GM23338 (cell line): ENCODE measurements around the gene GCK.

Experiments
- EZH2 ChIP-seq: fragments of 200-600 bp; sonication (generic); IDR thresholded peaks from one replicate; pipeline ENCODE4 v1.8.0; 2017; ENCODE audit warnings: antibody characterized with exemption, mild to moderate bottlenecking, low read depth; ENCODE audit not compliant: unreplicated experiment
- EZH2phosphoT487 ChIP-seq: fragments of 200-600 bp; sonication (generic); IDR thresholded peaks from one replicate; pipeline ENCODE4 v1.8.1; 2018; ENCODE audit warnings: antibody characterized with exemption; ENCODE audit not compliant: unreplicated experiment
- ZNF462 ChIP-seq: fragments of 250-450 bp; sonication (Bioruptor Pico); IDR thresholded peaks from 2 replicates; pipeline ENCODE4 v1.5.0; 2020; ENCODE audit warnings: mild to moderate bottlenecking, moderate library complexity
- TF ChIP-seq, protein P1 (sequence below), 2 experiments: fragments of 200-600 bp in 1 of 2; sonication (generic) in 1 of 2; conservative IDR thresholded peaks; 2 replicates each; pipeline versions ENCODE4 v1.5.1 to v1.6.1; 2016 to 2017; ENCODE audit warnings: antibody characterized with exemption in 2 of 2, low read depth in 2 of 2, mild to moderate bottlenecking in 2 of 2, moderate library complexity in 1 of 2
- TF ChIP-seq, protein P2 (sequence below): IDR thresholded peaks from one replicate; pipeline ENCODE4 v1.6.1; 2018; ENCODE audit warnings: antibody characterized with exemption; ENCODE audit not compliant: unreplicated experiment
- TF ChIP-seq, protein P3 (sequence below): IDR thresholded peaks from 2 replicates; pipeline ENCODE4 v1.6.1; 2016; ENCODE audit warnings: antibody characterized with exemption

DNA sequence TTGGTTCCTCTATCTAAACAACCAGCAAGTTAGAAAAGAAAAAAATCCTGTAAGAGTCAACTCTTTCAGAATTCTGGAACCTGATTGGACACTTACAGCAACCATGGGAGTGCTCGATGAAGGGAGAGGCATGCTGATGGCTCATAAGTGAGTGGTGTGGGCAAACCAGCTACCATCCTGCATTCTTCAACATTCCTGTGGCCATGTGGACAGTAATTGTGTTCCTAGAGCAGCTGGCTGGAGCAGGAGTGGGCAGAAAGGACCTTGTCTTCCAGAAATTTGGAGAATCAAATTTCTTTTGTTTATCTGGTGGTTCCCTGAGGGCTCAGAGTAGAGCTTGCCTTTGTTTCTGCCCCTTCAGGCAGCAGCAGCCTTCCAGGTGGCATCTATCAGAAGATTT is 25.6 kb downstream of the GCK start:
- TF ChIP-seq, protein P1, sequence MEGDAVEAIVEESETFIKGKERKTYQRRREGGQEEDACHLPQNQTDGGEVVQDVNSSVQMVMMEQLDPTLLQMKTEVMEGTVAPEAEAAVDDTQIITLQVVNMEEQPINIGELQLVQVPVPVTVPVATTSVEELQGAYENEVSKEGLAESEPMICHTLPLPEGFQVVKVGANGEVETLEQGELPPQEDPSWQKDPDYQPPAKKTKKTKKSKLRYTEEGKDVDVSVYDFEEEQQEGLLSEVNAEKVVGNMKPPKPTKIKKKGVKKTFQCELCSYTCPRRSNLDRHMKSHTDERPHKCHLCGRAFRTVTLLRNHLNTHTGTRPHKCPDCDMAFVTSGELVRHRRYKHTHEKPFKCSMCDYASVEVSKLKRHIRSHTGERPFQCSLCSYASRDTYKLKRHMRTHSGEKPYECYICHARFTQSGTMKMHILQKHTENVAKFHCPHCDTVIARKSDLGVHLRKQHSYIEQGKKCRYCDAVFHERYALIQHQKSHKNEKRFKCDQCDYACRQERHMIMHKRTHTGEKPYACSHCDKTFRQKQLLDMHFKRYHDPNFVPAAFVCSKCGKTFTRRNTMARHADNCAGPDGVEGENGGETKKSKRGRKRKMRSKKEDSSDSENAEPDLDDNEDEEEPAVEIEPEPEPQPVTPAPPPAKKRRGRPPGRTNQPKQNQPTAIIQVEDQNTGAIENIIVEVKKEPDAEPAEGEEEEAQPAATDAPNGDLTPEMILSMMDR (conservative IDR thresholded peaks at IDR 0.05; ENCODE audit: low read depth in 2 of 2) = no peak
- no peak for TF ChIP-seq EZH2phosphoT487
- no peak for TF ChIP-seq EZH2
- TF ChIP-seq, protein P2, sequence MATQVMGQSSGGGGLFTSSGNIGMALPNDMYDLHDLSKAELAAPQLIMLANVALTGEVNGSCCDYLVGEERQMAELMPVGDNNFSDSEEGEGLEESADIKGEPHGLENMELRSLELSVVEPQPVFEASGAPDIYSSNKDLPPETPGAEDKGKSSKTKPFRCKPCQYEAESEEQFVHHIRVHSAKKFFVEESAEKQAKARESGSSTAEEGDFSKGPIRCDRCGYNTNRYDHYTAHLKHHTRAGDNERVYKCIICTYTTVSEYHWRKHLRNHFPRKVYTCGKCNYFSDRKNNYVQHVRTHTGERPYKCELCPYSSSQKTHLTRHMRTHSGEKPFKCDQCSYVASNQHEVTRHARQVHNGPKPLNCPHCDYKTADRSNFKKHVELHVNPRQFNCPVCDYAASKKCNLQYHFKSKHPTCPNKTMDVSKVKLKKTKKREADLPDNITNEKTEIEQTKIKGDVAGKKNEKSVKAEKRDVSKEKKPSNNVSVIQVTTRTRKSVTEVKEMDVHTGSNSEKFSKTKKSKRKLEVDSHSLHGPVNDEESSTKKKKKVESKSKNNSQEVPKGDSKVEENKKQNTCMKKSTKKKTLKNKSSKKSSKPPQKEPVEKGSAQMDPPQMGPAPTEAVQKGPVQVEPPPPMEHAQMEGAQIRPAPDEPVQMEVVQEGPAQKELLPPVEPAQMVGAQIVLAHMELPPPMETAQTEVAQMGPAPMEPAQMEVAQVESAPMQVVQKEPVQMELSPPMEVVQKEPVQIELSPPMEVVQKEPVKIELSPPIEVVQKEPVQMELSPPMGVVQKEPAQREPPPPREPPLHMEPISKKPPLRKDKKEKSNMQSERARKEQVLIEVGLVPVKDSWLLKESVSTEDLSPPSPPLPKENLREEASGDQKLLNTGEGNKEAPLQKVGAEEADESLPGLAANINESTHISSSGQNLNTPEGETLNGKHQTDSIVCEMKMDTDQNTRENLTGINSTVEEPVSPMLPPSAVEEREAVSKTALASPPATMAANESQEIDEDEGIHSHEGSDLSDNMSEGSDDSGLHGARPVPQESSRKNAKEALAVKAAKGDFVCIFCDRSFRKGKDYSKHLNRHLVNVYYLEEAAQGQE = no peak
- TF ChIP-seq, protein P3, sequence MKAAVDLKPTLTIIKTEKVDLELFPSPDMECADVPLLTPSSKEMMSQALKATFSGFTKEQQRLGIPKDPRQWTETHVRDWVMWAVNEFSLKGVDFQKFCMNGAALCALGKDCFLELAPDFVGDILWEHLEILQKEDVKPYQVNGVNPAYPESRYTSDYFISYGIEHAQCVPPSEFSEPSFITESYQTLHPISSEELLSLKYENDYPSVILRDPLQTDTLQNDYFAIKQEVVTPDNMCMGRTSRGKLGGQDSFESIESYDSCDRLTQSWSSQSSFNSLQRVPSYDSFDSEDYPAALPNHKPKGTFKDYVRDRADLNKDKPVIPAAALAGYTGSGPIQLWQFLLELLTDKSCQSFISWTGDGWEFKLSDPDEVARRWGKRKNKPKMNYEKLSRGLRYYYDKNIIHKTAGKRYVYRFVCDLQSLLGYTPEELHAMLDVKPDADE = no peak
- no peak for TF ChIP-seq ZNF462 (CRISPR knock-in tag)
